HepG2 (cell line): ENCODE measurements around the gene ADPRHL1. TPM values are rescaled to one million over a fixed set of nuclear protein-coding genes. Genes with fewer than 3 reads are reported as not detected.

ENCODE experiments used
- ATAC-seq: fragments of 200-7000 bp; cut with Tn5 transposase; 3 replicates; pipeline ENCODE4 v1.9.1; 2020; ENCODE audit warnings: mild to moderate bottlenecking, moderate library complexity
- BruUV-seq: library from RNA; stranded (reverse); fragments of 400-500 nt; replicated peaks from 2 replicates; lab custom pipeline; 2021; lab: Mats Ljungman, UMichigan
- CTCF ChIA-PET: fragments of 300-600 bp; formaldehyde crosslinking; extraction: SDS; loops from one replicate; lab custom pipeline; 2021; ENCODE audit warnings: low total read pairs, inconsistent platforms, low intra/inter-chr PET ratio; lab: Yijun Ruan, JAX
- POLR2A ChIA-PET: fragments of 350-600 bp; sonication (Branson Sonifier 250); formaldehyde crosslinking; loops from one replicate; lab custom pipeline; 2020; ENCODE audit warnings: antibody characterized with exemption, inconsistent platforms; lab: Yijun Ruan, JAX
- DNase-seq: peaks from one replicate; pipeline ENCODE4 v3.0.0-alpha.2; 2015; ENCODE audit warnings: low spot score
- FAIRE-seq: peaks from 3 replicates; lab custom pipeline; 2011; peaks lifted over from hg19 to GRCh38; lab: Jason Lieb, UNC
- H2AFZ ChIP-seq: one replicate; pipeline ENCODE4 v1.6.1; 2011; ENCODE audit warnings: low read length, inconsistent platforms
- H3K27ac ChIP-seq: fragments of 300-600 bp; 3 replicates; pipeline ENCODE4 v1.8.0; 2011; ENCODE audit warnings: mixed run types, mild to moderate bottlenecking, mixed read lengths, low read length, inconsistent platforms; ENCODE audit not compliant: insufficient read depth; ENCODE audit errors: extremely low read length
- H3K27me3 ChIP-seq, 2 experiments: fragments of 200-600 bp in 1 of 2; 2 replicates in 1 of 2; 3 replicates in 1 of 2; pipeline versions ENCODE4 v1.6.0 to v1.8.0; 2011; ENCODE audit warnings: low read length in 2 of 2, mild to moderate bottlenecking in 2 of 2, moderate library complexity in 2 of 2, inconsistent platforms in 1 of 2; ENCODE audit not compliant: insufficient read depth in 2 of 2, control insufficient read depth in 1 of 2
- H3K36me3 ChIP-seq, 2 experiments: fragments of 200-600 bp in 1 of 2; replicated peaks in 1 of 2; 2 replicates in 1 of 2; 3 replicates in 1 of 2; pipeline versions ENCODE4 v1.5.1 to v1.8.0; 2011; ENCODE audit warnings: low read length in 2 of 2, inconsistent platforms in 1 of 2; ENCODE audit not compliant: insufficient read depth in 2 of 2, control insufficient read depth in 1 of 2
- H3K4me1 ChIP-seq: 2 replicates; pipeline ENCODE4 v1.5.1; 2012; ENCODE audit warnings: low read length, inconsistent platforms; ENCODE audit not compliant: insufficient read depth
- H3K4me2 ChIP-seq: 2 replicates; pipeline ENCODE4 v1.6.0; 2011; ENCODE audit warnings: low read depth, low read length, inconsistent platforms
- H3K4me3 ChIP-seq, 3 experiments: fragments of 200-600 bp in 1 of 3; sonication (generic), shearing (Covaris generic) in 1 of 3; replicated peaks in 1 of 3; 2 replicates each; pipeline ENCODE4 v1.5.1; 2011 to 2016; ENCODE audit warnings: low read length in 3 of 3, inconsistent platforms in 2 of 3, low read depth in 2 of 3, mild to moderate bottlenecking in 2 of 3, control low read depth in 1 of 3, mixed read lengths in 1 of 3; ENCODE audit not compliant: insufficient read depth in 1 of 3
- H3K79me2 ChIP-seq: one replicate; pipeline ENCODE4 v1.6.1; 2011; ENCODE audit warnings: low read length, inconsistent platforms; ENCODE audit not compliant: insufficient read depth
- H3K9ac ChIP-seq: 2 replicates; pipeline ENCODE4 v1.6.0; 2011; ENCODE audit warnings: mild to moderate bottlenecking, low read depth, low read length, inconsistent platforms; ENCODE audit not compliant: insufficient read depth
- H3K9me3 ChIP-seq: 2 replicates; pipeline ENCODE4 v1.5.1; 2012; ENCODE audit warnings: mild to moderate bottlenecking, low read length
- H4K20me1 ChIP-seq: 2 replicates; pipeline ENCODE4 v1.6.0; 2011; ENCODE audit warnings: inconsistent platforms, mild to moderate bottlenecking, low read length, moderate library complexity; ENCODE audit not compliant: insufficient read depth
- AGO2 ChIP-seq: fragments of 200-400 bp; formaldehyde crosslinking; optimal IDR thresholded peaks from 2 replicates; pipeline ENCODE3; 2017; ENCODE audit warnings: mild to moderate bottlenecking, low read depth, low read length, moderate library complexity
- ASH2L ChIP-seq: fragments of 300-600, 200-600 bp; sonication (generic); IDR thresholded peaks from 2 replicates; pipeline ENCODE4 v1.7.0; 2017; ENCODE audit warnings: low read depth, mild to moderate bottlenecking, moderate library complexity, mixed read lengths, low read length; ENCODE audit not compliant: insufficient read length
- EP300 ChIP-seq, 3 experiments: sonication (generic) in 1 of 3; formaldehyde crosslinking in 1 of 3; IDR thresholded peaks; 2 replicates each; pipeline versions ENCODE4 v1.5.1 to v1.6.1; 2011 to 2020; ENCODE audit warnings: low read depth in 2 of 3, low read length in 2 of 3, borderline replicate concordance in 1 of 3, improper control_type of control experiment in 1 of 3, mild to moderate bottlenecking in 1 of 3, missing genetic modification reagents in 1 of 3, moderate library complexity in 1 of 3
- NFIC ChIP-seq: IDR thresholded peaks from 2 replicates; pipeline ENCODE4 v1.6.1; 2012; ENCODE audit warnings: mild to moderate bottlenecking, low read length, inconsistent platforms
- WGBS: methylation state at CpG from one replicate; pipeline ENCODE4 v1.1.6; 2017; ENCODE audit warnings: low lambda C conversion rate; 5-methylcytosine and 5-hydroxymethylcytosine counted together
- in situ Hi-C: cut with HindIII; loops from 2 replicates; pipeline ENCODE4 v1.10.0; 2017; ENCODE audit warnings: low pct_unique_long_range_greater_than_20kb; ENCODE audit not compliant: extremely low pct_ligation_motif_present
- intact Hi-C: fragments of 100-400 bp; cut with micrococcal nuclease; formaldehyde crosslinking; loops from one replicate; pipeline ENCODE4 v1.10.0; 2022; ENCODE audit not compliant: unreplicated experiment
- polyA plus RNA-seq, 8 experiments: library from polyadenylated mRNA; depleted of rRNA in 3 of 8; stranded (reverse) in 7 of 8; unstranded in 1 of 8; fragments of >200 nt; fragmentation: Illumina TruSeq in 4 of 8; extraction: Trizol in 4 of 8; gene quantifications; 2 replicates each; pipeline versions ENCODE4 v1.2.1 to v1.2.3, GENCODE V29; 2011 to 2016; ENCODE audit warnings: low read depth in 4 of 8, missing spikeins in 1 of 8, mixed read lengths in 1 of 8; ENCODE audit not compliant: insufficient read depth in 1 of 8
- total RNA-seq, 5 experiments: library from RNA; depleted of rRNA; stranded (reverse); fragments of >200 nt; fragmentation: Illumina TruSeq; extraction: Trizol; gene quantifications; 2 replicates each; pipeline ENCODE4 v1.2.3, GENCODE V29; 2016; ENCODE audit warnings: low read depth in 1 of 5

Gene ADPRHL1
- total and polyA plus RNA-seq, 2 of the 13 experiments (the other 11 are each of a cell fraction or from before 2014, with no cell fraction given): 0.34 to 0.40 TPM

- no peak for FAIRE-seq
- Histone ChIP-seq H3K27me3 (no peaks in the 10 kb centered on the region), H4K20me1 (peaks cover 14% of the 10 kb centered on the region; the same call in 1 of the 2 replicates), H3K27ac (no peak overlapping the region), H3K36me3 (peaks cover 6 to 46% of the 10 kb centered on the region in 2 experiments; a peak in 4 of 5 replicates), H3K4me2 (no peak overlapping the region), H2AFZ (no peak overlapping the region), H3K4me3 (no peak overlapping the region), H3K9me3 (no peaks in the 10 kb centered on the region), H3K9ac (no peak overlapping the region), H3K4me1 (peaks cover 21% of the 10 kb centered on the region), H3K79me2 (peaks cover 11% of the 10 kb centered on the region)
- ATAC-seq: no peak
- CTCF ChIA-PET: no interaction called here
- POLR2A ChIA-PET: no interaction called here
- BruUV-seq: no TSS peak
- TF ChIP-seq ASH2L (no peak), NFIC (no peak), AGO2 (peak; percentile 39)
- in situ Hi-C loops: no loop called here
- intact Hi-C loops: no loop called here
- no peak for DNase-seq
- WGBS: 96% methylated on average over 10 of the region's 10 CpGs
Observed at GRCh38 chr13:113355621-113356020, 97.7 kb downstream of the ADPRHL1 start.

- Histone ChIP-seq H3K27ac (no peak overlapping the region), H3K4me1 (peaks cover 19% of the 10 kb centered on the region), H3K27me3 (no peaks in the 10 kb centered on the region), H3K36me3 (peaks cover 11 to 46% of the 10 kb centered on the region in 2 experiments), H2AFZ (no peak overlapping the region), H3K9me3 (no peaks in the 10 kb centered on the region), H3K4me2 (no peak overlapping the region), H4K20me1 (peaks cover 8% of the 10 kb centered on the region; the same call in 1 of the 2 replicates), H3K9ac (no peak overlapping the region), H3K79me2 (peaks cover 6% of the 10 kb centered on the region), H3K4me3 (no peak overlapping the region)
- in situ Hi-C loops (no loop called here), intact Hi-C loops (no loop called here)
- no peak for FAIRE-seq
- ATAC-seq: no peak
- TF ChIP-seq AGO2: peak; percentile 78
- TF ChIP-seq EP300 (IDR thresholded peaks at IDR 0.05; ENCODE audit: low read depth in 2 of 2, low read length in 2 of 2): no peak
- TF ChIP-seq EP300 (CRISPR knock-in tag; IDR thresholded peaks at IDR 0.05; ENCODE audit: borderline replicate concordance): no peak
- no peak for DNase-seq
- POLR2A ChIA-PET: no interaction called here
- CTCF ChIA-PET: no interaction called here
- 98% methylated on average over 37 of the region's 41 CpGs for WGBS
- BruUV-seq: no TSS peak
Observed at GRCh38 chr13:113354831-113355610, 98.3 kb downstream of the ADPRHL1 start.
